GDM1 (cell line): ENCODE measurements around the gene CBFA2T3.

Source experiments
- DNase-seq: peaks from one replicate; lab custom pipeline; 2025; lab: John Stamatoyannopoulos, UW

The CBFA2T3 gene

GRCh38 chr16:88961011-88961410 is 16.0 kb downstream of the CBFA2T3 start:
- DNase-seq: no peak

DNA sequence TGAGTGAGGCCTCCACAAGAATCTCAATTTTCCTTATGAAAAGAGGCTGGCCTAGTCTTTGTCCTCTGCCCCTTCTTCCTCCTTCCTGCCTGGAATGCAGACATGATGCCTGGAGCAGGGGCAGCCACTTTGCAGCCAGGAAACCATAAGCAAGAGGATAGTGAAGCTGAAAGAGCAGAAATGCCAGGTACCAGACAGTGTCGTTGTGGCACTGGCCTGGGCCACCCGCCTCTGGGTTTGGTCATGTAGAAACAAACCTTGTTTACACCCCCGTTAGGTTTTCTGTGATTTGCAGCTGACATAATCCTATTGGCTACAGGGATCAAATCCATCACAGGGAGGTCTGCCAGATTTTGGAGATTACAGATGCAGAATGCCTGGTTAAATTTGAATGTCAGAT is 16.5 kb downstream of the CBFA2T3 start:
- no peak for DNase-seq

GRCh38 chr16:88959022-88959421 is 18.0 kb downstream of the CBFA2T3 start:
- no peak for DNase-seq

DNA sequence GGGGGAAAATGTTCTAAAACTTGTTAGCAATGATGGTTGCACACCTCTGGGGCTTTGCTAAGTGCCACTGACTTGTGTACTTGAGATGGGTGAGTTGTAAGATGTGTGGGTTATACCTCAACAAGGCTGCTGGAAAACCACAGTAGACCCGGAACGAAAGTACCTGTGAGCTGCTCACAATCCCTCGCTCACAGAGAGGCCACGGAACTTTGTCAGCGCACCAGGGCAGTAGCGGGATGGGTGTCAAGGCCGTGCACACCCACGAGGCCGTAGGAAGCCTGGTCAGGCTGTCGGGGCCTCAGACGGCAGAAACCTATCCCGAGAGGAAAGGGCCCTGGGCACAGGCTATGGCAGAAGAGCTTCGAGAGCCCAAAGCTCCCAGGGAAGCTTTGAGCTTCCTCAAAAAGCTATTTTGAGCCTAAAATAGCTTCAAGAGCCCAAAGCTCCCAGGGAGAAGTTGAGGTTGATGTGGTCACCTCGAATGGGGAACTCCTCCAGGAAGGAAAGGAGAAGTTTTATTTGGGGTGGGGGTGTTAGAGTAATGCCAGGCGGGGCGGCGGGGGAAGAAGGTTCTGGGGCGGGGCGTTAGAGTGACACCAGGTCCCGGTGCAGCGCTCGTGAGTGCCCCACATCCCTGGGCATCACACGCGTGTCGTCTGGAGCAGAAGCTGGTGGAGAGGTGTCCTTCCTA is 19.0 kb downstream of the CBFA2T3 start:
- DNase-seq: peak; percentile 83

- no peak for DNase-seq
These were observed 19.6 kb downstream of the CBFA2T3 start for GRCh38 chr16:88957433-88957767.

DNA sequence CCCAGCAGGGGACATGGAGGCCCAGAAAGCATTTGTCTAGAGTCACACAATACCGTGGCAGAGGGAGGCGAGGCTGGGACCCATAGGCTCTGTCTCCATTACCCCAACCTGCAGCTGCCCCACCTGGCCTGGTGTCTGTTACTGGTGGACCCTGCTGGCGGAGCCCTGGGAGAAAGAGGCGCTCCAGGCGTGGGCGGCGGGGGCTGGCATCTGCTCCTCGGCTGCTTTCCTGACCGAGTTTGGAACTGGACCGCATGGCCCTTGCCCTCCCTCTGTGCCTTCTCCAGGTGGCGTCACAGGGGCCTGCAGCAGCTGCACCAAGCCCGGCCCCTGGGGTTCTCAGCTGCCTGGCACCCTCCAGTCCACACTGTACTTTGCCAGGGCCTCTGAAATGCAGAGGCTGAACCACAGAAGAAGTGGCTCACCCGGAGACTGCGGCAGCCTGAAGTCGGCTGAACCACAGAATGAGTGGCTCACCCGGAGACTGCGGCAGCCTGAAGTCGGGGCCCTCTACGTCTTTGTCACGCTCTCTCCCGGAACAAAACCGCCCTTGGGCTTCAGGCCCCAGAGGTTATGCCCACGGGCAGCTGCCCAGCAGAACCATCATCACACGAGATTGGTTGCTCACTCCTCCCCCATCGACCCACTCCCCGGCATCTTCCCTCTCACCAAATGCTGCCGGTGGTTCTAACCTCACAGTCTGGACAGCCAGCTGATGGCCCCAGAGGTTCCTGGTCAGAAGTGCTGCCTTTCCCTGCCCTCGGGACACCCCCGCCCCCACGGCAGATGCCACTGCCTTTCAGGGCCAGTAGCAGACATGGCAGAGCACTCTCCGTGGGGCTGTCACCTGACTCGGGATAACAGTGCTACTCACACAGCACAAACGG is 20.2 kb downstream of the CBFA2T3 start:
- no peak for DNase-seq

DNA sequence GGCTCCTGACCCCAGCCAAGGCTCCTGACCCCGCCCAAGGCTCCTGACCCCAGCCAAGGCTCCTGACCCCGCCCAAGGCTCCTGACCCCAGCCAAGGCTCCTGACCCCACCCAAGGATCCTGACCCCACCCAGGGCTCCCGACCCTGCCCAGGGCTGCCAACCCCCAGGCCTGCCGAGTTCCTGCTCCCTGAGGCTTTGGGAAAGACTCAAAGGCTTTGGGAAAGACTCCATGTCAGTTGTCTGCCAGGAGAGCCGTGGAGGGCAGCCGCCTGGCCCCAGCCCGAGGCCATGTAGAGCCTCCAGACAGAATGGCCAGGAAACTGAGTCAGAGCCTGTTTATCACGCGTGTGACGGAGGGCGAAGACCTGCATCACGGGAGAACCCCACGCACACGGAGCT is 21.1 kb downstream of the CBFA2T3 start:
- DNase-seq: no peak

DNA sequence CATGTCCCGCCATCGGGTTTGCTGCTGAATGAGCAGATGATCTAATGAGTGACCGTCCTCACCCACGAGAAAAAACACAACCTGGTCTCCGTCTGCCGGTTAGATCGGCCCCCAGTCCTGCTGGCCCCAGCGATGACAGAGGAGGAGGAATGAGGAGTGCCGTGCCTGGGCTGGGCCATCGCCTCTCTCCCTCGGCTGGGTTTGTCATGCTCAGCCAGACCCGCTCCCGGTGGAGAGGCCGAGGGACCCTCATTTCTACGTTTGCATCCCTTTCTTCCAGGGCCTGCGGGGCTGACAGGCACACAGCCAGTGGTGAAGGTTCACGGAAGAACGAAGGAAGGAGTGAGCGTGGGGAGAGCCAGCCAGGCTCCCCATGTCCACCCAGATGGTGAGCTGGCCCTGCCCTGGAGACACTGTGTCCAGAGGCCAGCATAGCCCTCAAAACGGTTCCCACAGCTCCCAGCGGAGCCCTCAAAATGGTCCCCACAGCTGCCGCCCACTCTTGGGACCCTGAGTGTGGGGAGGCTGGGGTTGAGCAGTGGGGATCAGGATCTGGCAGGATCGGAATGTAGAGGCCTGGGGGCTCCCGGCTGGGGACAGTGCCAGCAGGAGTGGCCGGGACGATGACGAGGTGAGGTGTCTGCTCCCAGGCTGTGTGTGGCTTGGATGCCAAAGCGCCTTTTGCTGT is 23.9 kb downstream of the CBFA2T3 start:
- no peak for DNase-seq

DNA sequence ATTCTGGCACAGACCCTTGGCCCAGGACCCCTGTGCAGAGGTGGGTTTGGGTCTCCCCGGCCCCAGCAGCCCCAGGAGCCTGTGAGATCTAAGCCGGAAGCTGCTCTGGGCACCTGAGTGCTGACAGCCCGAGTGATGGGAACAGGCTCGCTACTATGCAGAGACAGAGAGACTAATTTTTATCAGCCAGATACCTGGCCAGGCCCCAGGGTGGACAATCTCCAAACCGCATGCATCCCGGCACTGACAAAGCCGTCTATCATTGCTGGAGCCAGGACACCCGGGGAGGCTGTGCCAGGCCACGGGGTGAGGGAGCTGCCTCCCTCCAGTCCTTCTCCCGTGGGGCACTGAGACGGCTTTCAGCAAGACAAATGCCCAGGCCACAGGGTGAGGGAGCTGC is 25.0 kb downstream of the CBFA2T3 start:
- no peak for DNase-seq

GRCh38 chr16:88951501-88951900 is 25.5 kb downstream of the CBFA2T3 start:
- no peak for DNase-seq

DNA sequence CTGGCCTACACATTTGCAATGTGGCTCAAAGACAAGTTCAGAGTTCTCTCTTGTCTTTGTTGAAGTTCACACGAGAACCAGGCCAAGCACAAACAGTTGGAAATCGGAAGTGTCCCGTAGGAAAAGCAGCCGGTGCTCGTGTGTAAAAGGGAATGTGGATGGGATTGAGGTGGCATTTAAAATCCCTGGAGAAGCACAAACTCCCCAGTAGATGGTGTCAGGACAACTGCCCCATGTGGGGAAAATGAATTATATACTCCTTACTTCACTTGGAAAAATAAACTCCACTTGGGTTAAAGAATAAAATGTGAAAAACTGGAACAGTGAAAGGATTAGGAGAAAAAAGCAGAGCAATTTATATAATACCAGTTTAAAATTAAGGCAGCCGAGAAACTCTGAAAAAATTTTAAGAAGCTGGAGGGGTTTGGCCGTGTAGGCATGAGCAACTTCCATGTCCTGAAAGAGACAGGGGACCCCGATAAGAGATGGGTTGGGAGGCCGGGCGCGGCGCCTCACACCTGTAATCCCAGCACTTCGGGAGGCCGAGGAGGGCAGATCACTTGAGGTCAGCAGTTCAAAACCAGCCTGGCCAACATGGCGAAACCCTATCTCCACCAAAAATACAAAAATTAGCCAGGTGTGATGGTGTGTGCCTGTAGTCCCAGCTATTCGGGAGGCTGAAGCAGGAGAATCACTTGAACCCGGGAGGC is 28.1 kb downstream of the CBFA2T3 start:
- DNase-seq: no peak

DNA sequence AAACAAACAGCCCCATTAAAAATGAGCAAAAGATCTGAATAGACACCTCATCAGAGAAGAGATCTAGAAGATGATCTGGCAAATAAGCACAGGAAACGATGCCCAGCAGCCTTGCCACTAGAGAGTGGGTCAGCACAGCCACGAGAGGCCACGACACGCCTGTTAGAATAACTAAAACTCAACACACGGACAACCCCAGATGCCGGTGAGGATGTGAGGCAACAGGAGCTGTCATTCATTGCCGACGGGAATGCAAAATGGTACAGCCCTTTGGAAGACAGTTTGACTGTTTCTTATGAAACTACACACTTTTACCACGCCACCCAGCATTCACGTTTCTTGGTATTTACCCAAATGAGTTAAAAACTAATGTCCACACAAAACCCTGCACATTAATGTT is 31.5 kb downstream of the CBFA2T3 start:
- no peak for DNase-seq

DNA sequence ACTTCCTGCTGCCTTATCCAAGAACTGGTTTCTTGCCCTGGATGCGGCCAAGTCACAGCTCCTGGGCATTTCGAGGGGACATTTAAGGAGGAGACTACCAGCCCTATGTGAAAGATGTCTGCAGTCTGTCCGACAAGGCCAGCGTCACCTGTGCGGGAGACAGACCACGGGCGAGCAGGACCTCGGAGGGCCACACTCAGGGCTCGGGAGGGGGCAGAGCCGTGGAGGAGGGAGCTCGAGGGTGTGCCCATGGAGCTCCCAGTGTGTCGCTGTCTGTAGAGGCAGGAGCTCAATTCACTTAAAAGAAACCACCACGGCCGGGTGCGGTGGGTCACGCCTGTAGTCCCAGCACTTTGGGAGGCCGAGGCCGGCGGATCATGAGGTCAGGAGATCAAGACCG is 33.3 kb downstream of the CBFA2T3 start:
- no peak for DNase-seq

GRCh38 chr16:88943131-88943664 is 33.8 kb downstream of the CBFA2T3 start:
- DNase-seq: no peak

DNA sequence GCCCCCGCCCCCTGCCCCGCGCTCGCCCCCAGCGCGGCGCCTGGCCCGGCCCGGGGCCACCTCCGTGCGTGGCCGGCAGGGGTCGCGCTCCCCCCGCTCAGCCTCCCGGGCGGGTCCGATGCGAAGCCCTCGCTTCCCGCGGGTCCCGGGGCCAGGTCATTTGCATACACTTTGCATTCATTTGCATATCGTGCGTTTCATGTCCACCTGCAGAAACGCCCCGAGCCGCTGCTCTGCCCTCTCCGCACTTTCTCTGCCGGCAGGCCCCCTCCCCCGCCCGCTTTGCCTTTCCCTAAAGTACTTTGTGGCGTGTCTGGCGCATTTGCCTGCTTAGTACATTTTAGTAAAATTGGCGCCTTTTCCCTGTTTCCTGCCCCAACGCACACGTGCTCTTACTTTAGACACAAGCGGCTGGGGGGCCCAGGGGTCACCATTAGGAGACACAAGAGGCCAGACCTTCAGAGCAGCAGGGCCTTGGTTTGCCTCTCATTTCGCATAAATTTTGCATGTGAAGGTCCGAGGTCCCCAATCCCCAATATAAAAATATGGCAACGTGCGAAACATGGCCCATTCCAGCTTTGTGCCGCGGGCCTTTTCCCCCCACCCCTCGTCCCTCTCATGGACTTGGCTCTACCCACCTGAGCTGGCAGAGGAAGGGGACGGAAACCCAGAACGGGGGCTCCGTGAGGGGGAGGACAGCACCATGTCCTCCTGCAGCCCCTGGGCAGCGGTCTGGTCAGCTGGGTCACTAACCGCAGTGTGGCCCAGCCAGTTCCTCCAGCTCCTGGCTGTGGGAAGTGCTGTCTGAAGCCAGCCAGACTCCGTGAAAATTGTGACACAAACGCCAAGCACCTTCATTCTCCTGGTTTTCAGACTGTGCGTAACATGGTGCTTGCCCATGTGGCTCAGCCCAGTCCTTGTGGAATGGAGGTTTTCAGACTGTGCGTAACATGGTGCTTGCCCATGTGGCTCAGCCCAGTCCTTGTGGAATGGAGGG is 34.8 kb downstream of the CBFA2T3 start:
- DNase-seq: peak; percentile 66

DNA sequence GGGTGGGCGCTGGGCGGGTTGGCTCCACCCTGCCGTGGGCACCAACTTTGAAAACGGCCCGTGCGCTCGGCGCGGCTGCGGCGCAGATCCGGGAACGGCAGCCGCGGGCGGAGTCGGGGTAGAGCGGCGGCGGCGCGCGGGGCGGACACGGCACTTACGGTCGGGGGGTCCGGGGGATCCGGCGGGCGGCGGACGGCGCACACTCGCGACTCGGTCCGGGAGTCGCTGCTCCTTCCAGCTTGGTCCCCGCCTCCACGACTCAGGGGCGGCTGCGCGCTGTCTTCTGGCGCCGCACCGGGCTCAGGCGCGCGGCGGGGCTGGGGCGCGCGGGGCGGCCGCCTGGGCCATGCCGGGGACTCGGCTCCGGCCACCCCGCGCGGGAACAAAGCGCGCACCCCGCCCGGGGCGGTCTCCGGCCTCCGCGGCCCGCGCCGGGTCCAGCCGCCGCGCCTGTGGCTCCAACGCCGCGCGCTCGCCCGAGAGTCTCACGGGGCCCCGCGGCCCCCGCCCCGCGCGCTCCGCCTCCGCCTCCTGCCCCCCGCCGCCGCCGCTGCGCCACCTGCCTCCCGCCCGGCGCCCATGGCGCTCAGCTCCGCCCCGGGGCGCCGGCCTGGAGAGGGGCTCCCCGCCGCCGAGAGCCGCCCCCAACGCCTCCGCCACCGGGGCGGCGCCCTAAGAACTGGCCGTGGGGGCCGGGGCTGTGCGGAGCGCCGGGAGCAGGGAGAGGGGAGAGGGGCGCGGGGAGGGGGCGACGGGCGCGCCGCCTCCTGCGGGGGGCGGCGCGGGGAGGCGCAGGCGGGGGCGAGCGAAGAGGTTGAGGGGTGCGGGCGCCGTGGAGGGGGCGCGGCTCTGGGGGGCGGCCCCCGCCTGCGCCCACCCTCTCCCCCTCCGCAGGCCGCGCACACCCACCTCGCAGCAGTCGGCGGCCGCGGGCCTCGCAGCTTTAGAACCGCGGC is 35.9 kb downstream of the CBFA2T3 start:
- no peak for DNase-seq

DNA sequence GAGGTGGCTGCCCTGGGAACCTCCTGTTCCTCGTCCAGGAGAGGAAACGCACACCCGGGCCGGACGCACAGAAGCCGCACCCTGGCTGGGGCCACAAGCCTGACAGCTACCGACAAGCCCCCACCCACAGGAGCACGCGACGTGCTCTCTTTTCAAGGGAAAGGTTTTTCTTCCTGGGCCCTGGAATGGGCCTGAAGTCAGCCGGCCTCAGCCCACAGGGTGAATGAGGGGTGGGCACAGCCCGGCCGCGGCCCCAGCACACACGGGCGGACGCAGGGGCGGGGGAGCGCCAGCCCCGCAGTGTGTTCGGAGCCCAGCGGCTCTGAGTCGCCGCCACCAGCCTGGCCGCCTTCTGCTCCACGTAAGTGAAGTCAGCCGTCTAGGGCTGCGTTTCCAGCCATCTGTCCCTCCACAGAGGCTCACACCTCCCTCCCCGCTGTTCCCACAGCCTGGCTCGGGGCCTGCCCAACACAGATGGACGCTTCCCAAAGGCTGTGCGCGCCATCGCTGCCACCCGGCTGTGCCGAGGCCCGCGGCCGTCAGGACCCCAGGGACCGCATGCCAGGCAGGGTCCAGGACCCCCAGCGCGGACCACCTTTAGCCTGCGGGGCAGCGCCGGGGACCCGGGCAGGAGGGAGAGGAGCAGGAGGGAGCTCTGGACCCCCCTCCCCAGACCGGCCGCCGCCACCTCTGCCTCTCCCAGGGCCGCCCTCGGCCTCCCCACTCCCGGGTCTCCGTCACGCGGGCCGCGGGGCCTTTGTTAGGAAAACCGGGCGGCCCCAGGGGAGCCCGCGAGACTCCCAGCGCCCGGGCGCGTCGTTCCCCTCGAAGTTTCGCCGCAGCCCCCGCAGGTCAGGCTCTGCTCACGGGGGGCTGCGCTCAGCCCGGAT is 36.8 kb downstream of the CBFA2T3 start:
- no peak for DNase-seq

DNA sequence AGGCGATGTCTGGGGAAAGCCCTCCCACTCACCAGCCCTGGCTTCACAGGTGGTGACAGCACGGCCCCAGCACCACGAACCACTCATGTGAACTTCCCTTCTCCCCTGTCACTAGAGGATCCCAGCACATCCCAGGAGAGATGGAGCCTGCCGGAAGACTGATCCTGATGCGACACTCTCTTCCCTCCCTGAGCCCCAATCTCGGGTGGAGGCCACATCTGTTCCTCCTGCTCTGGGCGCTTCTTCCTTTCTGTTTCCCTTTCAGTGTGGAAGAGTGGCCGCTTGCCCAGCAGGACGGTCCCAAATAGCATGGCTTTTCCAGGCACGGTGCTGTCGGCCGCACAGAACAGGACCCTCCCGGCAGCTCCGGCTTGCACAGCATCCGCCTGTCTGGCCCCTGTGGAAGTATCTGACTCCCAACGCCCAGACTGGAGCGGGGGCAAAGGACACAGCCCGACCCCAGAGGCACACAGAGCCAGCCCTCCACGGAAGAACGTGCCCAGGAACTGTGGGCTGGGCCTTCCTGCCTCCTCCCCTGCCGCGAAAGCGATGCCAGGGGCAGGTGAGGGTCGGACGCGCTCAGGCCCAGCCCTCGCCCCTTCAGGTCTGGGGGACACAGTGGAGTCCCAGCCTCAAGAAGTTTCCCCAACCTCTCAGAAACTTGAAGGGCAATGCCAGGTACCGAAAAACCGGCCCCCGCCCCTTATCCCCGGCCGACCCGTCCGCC is 37.6 kb downstream of the CBFA2T3 start:
- DNase-seq: no peak
